ENCODE measurements around the gene SMIM36.

- TF ChIP-seq TOX (CRISPR knock-in tag; IDR thresholded peaks at IDR 0.05; ENCODE audit: borderline replicate concordance) (no peak), ARNTL (CRISPR knock-in tag; IDR thresholded peaks at IDR 0.05; ENCODE audit: borderline replicate concordance, low read depth) (no peak), RARB (CRISPR knock-in tag; IDR thresholded peaks at IDR 0.05) (no peak), ZFP30 (CRISPR knock-in tag; IDR thresholded peaks at IDR 0.05) (no peak), ZC3H10 (CRISPR knock-in tag; IDR thresholded peaks at IDR 0.05) (no peak), ZFP3 (CRISPR knock-in tag; IDR thresholded peaks at IDR 0.05) (no peak), SNAI2 (CRISPR knock-in tag; IDR thresholded peaks at IDR 0.05) (no peak), TCF4 (CRISPR knock-in tag; IDR thresholded peaks at IDR 0.05; ENCODE audit: borderline replicate concordance) (no peak), ZNF8 (CRISPR knock-in tag; IDR thresholded peaks at IDR 0.05) (no peak), CSRNP3 (CRISPR knock-in tag; IDR thresholded peaks at IDR 0.05) (no peak), PATZ1 (CRISPR knock-in tag; IDR thresholded peaks at IDR 0.05; ENCODE audit: borderline replicate concordance) (no peak)
- TF ChIP-seq, protein P1, sequence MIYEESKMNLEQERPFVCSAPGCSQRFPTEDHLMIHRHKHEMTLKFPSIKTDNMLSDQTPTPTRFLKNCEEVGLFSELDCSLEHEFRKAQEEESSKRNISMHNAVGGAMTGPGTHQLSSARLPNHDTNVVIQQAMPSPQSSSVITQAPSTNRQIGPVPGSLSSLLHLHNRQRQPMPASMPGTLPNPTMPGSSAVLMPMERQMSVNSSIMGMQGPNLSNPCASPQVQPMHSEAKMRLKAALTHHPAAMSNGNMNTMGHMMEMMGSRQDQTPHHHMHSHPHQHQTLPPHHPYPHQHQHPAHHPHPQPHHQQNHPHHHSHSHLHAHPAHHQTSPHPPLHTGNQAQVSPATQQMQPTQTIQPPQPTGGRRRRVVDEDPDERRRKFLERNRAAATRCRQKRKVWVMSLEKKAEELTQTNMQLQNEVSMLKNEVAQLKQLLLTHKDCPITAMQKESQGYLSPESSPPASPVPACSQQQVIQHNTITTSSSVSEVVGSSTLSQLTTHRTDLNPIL (CRISPR knock-in tag; IDR thresholded peaks at IDR 0.05; ENCODE audit: low read depth): no peak
Observed at GRCh38 chr17:55413825-55414489, 97.3 kb downstream of the SMIM36 start.
